ENCODE measurements around the gene NME4. TPM values are rescaled to one million over a fixed set of nuclear protein-coding genes. Genes with fewer than 3 reads are reported as not detected.

The NME4 gene
- polyA plus RNA-seq, 3 donors, result 26.7 to 31.4 (median 26.9) TPM

GRCh38 chr16:359067-359763, 37.8 kb upstream of the NME4 start:
- no peak for DNase-seq
- Histone ChIP-seq H3K4me1 (ENCODE audit: control insufficient read depth in 1 of 2, insufficient read depth in 2 of 2, low read length in 2 of 2) (peaks cover 6 to 8% of the 10 kb centered on the region in 2 donors), H2AFZ (ENCODE audit: insufficient read depth, low read depth, low read length, poor library complexity, severe bottlenecking) (no peak overlapping the region), H4K20me1 (ENCODE audit: insufficient read depth, low read length) (no peaks in the 10 kb centered on the region), H3K79me2 (ENCODE audit: insufficient read depth, low read length) (no peaks in the 10 kb centered on the region), H3K4me2 (replicated peaks; ENCODE audit: extremely low read depth, low read length, poor library complexity, severe bottlenecking) (no peak overlapping the region), H3K27me3 (ENCODE audit: control insufficient read depth in 2 of 2, insufficient read depth in 2 of 2, low read length in 2 of 2) (no peaks in the 10 kb centered on the region), H3K4me3 (replicated peaks in 1 of 3; ENCODE audit: low read depth in 2 of 3, low read length in 3 of 3) (no peak overlapping the region), H3K9ac (ENCODE audit: insufficient read depth, low read length, poor library complexity, severe bottlenecking) (no peak overlapping the region), H3K27ac (ENCODE audit: low read depth in 1 of 2, low read length in 2 of 2) (no peak overlapping the region), H3K9me3 (replicated peaks in 1 of 2; ENCODE audit: control insufficient read depth in 1 of 2, insufficient read depth in 1 of 2, low read length in 2 of 2) (no peaks in the 10 kb centered on the region), H3K36me3 (replicated peaks in 1 of 2; ENCODE audit: control insufficient read depth in 1 of 2, insufficient read depth in 2 of 2, low read length in 2 of 2) (no peaks in the 10 kb centered on the region)
- WGBS (ENCODE audit: insufficient coverage), result 85% methylated on average over 16 of the region's 19 CpGs
- intact Hi-C loops (cut with micrococcal nuclease), result no loop called here
- H3K4me3 Mint-ChIP-seq, result no peak overlapping the region
- peaks cover 3 to 18% (median 14%) of the 10 kb centered on the region in 3 donors for H3K27me3 Mint-ChIP-seq (ENCODE audit: low read depth in 3 of 3)
- no peak for TF ChIP-seq CTCF (IDR thresholded peaks at IDR 0.05)
- no peak overlapping the region for H3K27ac Mint-ChIP-seq
- peaks cover 0 to 2% (median 0%) of the 10 kb centered on the region in 7 donors for H3K9me3 Mint-ChIP-seq
- H3K36me3 Mint-ChIP-seq, result no peaks in the 10 kb centered on the region
- H3K4me1 Mint-ChIP-seq, result peaks cover 4% of the 10 kb centered on the region

- Histone ChIP-seq H3K36me3 (replicated peaks in 1 of 2; ENCODE audit: control insufficient read depth in 1 of 2, insufficient read depth in 2 of 2, low read length in 2 of 2) (no peaks in the 10 kb centered on the region), H3K4me3 (replicated peaks in 1 of 3; ENCODE audit: low read depth in 2 of 3, low read length in 3 of 3) (no peak overlapping the region), H4K20me1 (ENCODE audit: insufficient read depth, low read length) (no peaks in the 10 kb centered on the region), H3K79me2 (ENCODE audit: insufficient read depth, low read length) (no peaks in the 10 kb centered on the region), H3K9ac (ENCODE audit: insufficient read depth, low read length, poor library complexity, severe bottlenecking) (no peak overlapping the region), H3K9me3 (replicated peaks in 1 of 2; ENCODE audit: control insufficient read depth in 1 of 2, insufficient read depth in 1 of 2, low read length in 2 of 2) (no peaks in the 10 kb centered on the region), H3K4me1 (ENCODE audit: control insufficient read depth in 1 of 2, insufficient read depth in 2 of 2, low read length in 2 of 2) (peaks cover 6 to 8% of the 10 kb centered on the region in 2 donors), H3K27me3 (ENCODE audit: control insufficient read depth in 2 of 2, insufficient read depth in 2 of 2, low read length in 2 of 2) (no peaks in the 10 kb centered on the region), H3K4me2 (replicated peaks; ENCODE audit: extremely low read depth, low read length, poor library complexity, severe bottlenecking) (no peak overlapping the region), H3K27ac (ENCODE audit: low read depth in 1 of 2, low read length in 2 of 2) (no peak overlapping the region), H2AFZ (ENCODE audit: insufficient read depth, low read depth, low read length, poor library complexity, severe bottlenecking) (no peak overlapping the region)
- Mint-ChIP-seq H3K9me3 (peaks cover 0 to 1% (median 0%) of the 10 kb centered on the region in 7 donors), H3K27ac (no peak overlapping the region), H3K4me1 (peaks cover 6% of the 10 kb centered on the region), H3K27me3 (ENCODE audit: low read depth in 3 of 3) (peaks cover 3 to 25% (median 14%) of the 10 kb centered on the region in 3 donors), H3K4me3 (no peak overlapping the region), H3K36me3 (no peaks in the 10 kb centered on the region)
- DNase-seq, result no peak
- intact Hi-C loops (cut with micrococcal nuclease), result loop anchor here (5.0 kb wide), 1 partner anchor 253 kb away; no protein-coding TSS in a partner anchor
- WGBS (ENCODE audit: insufficient coverage), result 95% methylated on average over 36 of the region's 47 CpGs
- no peak for TF ChIP-seq CTCF (IDR thresholded peaks at IDR 0.05)
Measured at GRCh38 chr16:359871-360697, 36.9 kb upstream of the NME4 start.

Measured in CD14-positive monocyte (primary cell).